SK-N-SH (cell line): ENCODE results near the gene HGS. TPM values are rescaled to one million over a fixed set of nuclear protein-coding genes. Genes with fewer than 3 reads are reported as not detected.
A peak's percentile ranks its signal among the peaks of the same experiment; 100 is the strongest.

ENCODE experiments used
- CTCF ChIA-PET: fragments of 300-600, 350-600 bp; formaldehyde crosslinking; extraction: SDS; loops from one replicate; lab custom pipeline; 2021; lab: Yijun Ruan, JAX
- POLR2A ChIA-PET: fragments of 350-600 bp; sonication (Branson Sonifier 250); formaldehyde crosslinking; extraction: SDS; loops from one replicate; lab custom pipeline; 2020; ENCODE audit warnings: antibody characterized with exemption, inconsistent platforms; lab: Yijun Ruan, JAX
- DNase-seq: peaks from one replicate; pipeline ENCODE4 v3.0.0; 2012
- H2AFZ ChIP-seq: fragments of 200-600 bp; sonication (generic); 2 replicates; pipeline ENCODE4 v1.8.1; 2016; ENCODE audit warnings: antibody characterized with exemption, mild to moderate bottlenecking, low read depth
- H3F3A ChIP-seq: fragments of 200-600 bp; sonication (generic); replicated peaks from 2 replicates; pipeline ENCODE3; 2016; ENCODE audit warnings: antibody characterized with exemption, mild to moderate bottlenecking; ENCODE audit not compliant: insufficient read depth
- H3K27ac ChIP-seq, 2 experiments: fragments of 200-500 bp in 1 of 2; fragments of 200-600 bp in 1 of 2; sonication (Bioruptor generic) in 1 of 2; sonication (generic), shearing (Covaris generic) in 1 of 2; 2 replicates each; pipeline versions ENCODE4 v1.5.1 to v1.6.1; 2014 to 2016; ENCODE audit warnings: low read depth in 2 of 2, inconsistent platforms in 1 of 2, low read length in 1 of 2, mild to moderate bottlenecking in 1 of 2, mixed read lengths in 1 of 2
- H3K27me3 ChIP-seq: fragments of 200-600 bp; sonication (generic), shearing (Covaris generic); 2 replicates; pipeline ENCODE4 v1.6.1; 2016; ENCODE audit warnings: mixed run types; ENCODE audit not compliant: insufficient read depth
- H3K36me3 ChIP-seq, 2 experiments: fragments of 200-500 bp in 1 of 2; fragments of 200-600 bp in 1 of 2; sonication (Bioruptor generic) in 1 of 2; sonication (generic) in 1 of 2; replicated peaks in 1 of 2; 2 replicates each; pipeline versions ENCODE3 to v1.5.1; 2014 to 2016; ENCODE audit warnings: low read length in 1 of 2, mild to moderate bottlenecking in 1 of 2; ENCODE audit not compliant: insufficient read depth in 2 of 2, control insufficient read depth in 1 of 2
- H3K4me1 ChIP-seq, 2 experiments: fragments of 200-500 bp in 1 of 2; fragments of 200-600 bp in 1 of 2; sonication (Bioruptor generic) in 1 of 2; sonication (generic), shearing (Covaris generic) in 1 of 2; 2 replicates each; pipeline versions ENCODE4 v1.5.1 to v1.6.1; 2014 to 2016; ENCODE audit warnings: low read depth in 1 of 2, low read length in 1 of 2, mixed run types in 1 of 2; ENCODE audit not compliant: insufficient read depth in 2 of 2, control insufficient read depth in 1 of 2
- H3K4me2 ChIP-seq: fragments of 200-600 bp; sonication (generic), shearing (Covaris generic); 2 replicates; pipeline ENCODE4 v1.6.1; 2017; ENCODE audit warnings: mixed run types
- H3K4me3 ChIP-seq, 2 experiments: fragments of 200-500 bp in 1 of 2; fragments of 200-600 bp in 1 of 2; sonication (Bioruptor generic) in 1 of 2; sonication (generic), shearing (Covaris generic) in 1 of 2; 2 replicates each; pipeline versions ENCODE4 v1.5.1 to v1.8.1; 2014 to 2016; ENCODE audit warnings: low read depth in 2 of 2, inconsistent platforms in 1 of 2, low read length in 1 of 2, mild to moderate bottlenecking in 1 of 2, mixed read lengths in 1 of 2, moderate library complexity in 1 of 2
- H3K79me2 ChIP-seq: fragments of 200-600 bp; sonication (generic); 2 replicates; pipeline ENCODE4 v1.8.1; 2017; ENCODE audit warnings: mild to moderate bottlenecking; ENCODE audit not compliant: insufficient read depth
- H3K9ac ChIP-seq: fragments of 200-600 bp; sonication (generic); 2 replicates; pipeline ENCODE4 v1.6.1; 2017; ENCODE audit warnings: mixed run types
- H3K9me2 ChIP-seq: fragments of 200-600 bp; sonication (generic); 2 replicates; pipeline ENCODE4 v1.6.1; 2017; ENCODE audit warnings: mixed run types
- H3K9me3 ChIP-seq: fragments of 200-600 bp; sonication (generic); 2 replicates; pipeline ENCODE4 v1.6.1; 2017; ENCODE audit warnings: mixed run types, mild to moderate bottlenecking, moderate library complexity
- H4K20me1 ChIP-seq: fragments of 200-600 bp; sonication (generic); 2 replicates; pipeline ENCODE4 v1.6.1; 2017; ENCODE audit warnings: mild to moderate bottlenecking, mixed run types; ENCODE audit not compliant: insufficient read depth
- EZH2phosphoT487 ChIP-seq: fragments of 200-600 bp; sonication (generic); IDR thresholded peaks from 2 replicates; pipeline ENCODE4 v1.6.1; 2017; ENCODE audit warnings: low read depth, mixed run types, mild to moderate bottlenecking, antibody characterized with exemption, moderate library complexity, borderline replicate concordance
- IRF3 ChIP-seq: fragments of 150-350 bp; IDR thresholded peaks from 2 replicates; pipeline ENCODE4 v1.6.1; 2016; ENCODE audit warnings: mild to moderate bottlenecking, low read depth, low read length
- MEF2A ChIP-seq: IDR thresholded peaks from 2 replicates; pipeline ENCODE4 v1.4.0; 2012; ENCODE audit warnings: low read depth, borderline replicate concordance
- PBX3 ChIP-seq: IDR thresholded peaks from 2 replicates; pipeline ENCODE4; 2012
- RCOR1 ChIP-seq: fragments of 150-350 bp; IDR thresholded peaks from 2 replicates; pipeline ENCODE4 v1.6.1; 2017; ENCODE audit warnings: antibody characterized with exemption, low read length
- RFX5 ChIP-seq: IDR thresholded peaks from 2 replicates; pipeline ENCODE4 v1.6.1; 2012; ENCODE audit warnings: mild to moderate bottlenecking, improper control_type of control experiment, low read length
- TAF1 ChIP-seq: IDR thresholded peaks from 2 replicates; pipeline ENCODE4 v1.6.1; 2012; ENCODE audit warnings: low read depth, mild to moderate bottlenecking, low read length, moderate library complexity, borderline replicate concordance
- YY1 ChIP-seq: IDR thresholded peaks from 2 replicates; pipeline ENCODE4 v1.4.0; 2012; ENCODE audit warnings: low read depth, mild to moderate bottlenecking
- ZBTB33 ChIP-seq: IDR thresholded peaks from 2 replicates; pipeline ENCODE4 v1.4.0; 2012; ENCODE audit warnings: low read depth, borderline replicate concordance
- WGBS: methylation state at CpG from one replicate; pipeline ENCODE4 v1.1.6; 2017; ENCODE audit warnings: low lambda C conversion rate; 5-methylcytosine and 5-hydroxymethylcytosine counted together
- polyA plus RNA-seq, 3 experiments: library from polyadenylated mRNA; depleted of rRNA; stranded (reverse); fragments of >200 nt; gene quantifications; 2 replicates each; pipeline ENCODE4 v1.2.3, GENCODE V29; 2012

Gene HGS
- polyA plus RNA-seq, 1 of the 3 experiments (the other 2 are of a cell fraction) = 192 TPM

- TF ChIP-seq PBX3 (peak; percentile 65), IRF3 (peak; percentile 96), RFX5 (peak; percentile 73), ZBTB33 (peak; percentile 59; the same call in 1 of the 2 replicates)
These were observed at the start of gene HGS, which contains the start of gene ARL16 (continued) for GRCh38 chr17:81683584-81684441.

GRCh38 chr17:81635431-81635830, 48.4 kb upstream of the HGS start:
- no peak for TF ChIP-seq EZH2phosphoT487
- TF ChIP-seq TAF1 = no peak
- TF ChIP-seq MEF2A = no peak
- no peak for TF ChIP-seq RCOR1
- TF ChIP-seq YY1 = no peak
- TF ChIP-seq RFX5 = no peak
- H3K4me2 ChIP-seq = peak overlapping the region; percentile 88
- peak overlapping the region; percentile 65 to 79; a peak in 3 of 4 replicates for H3K4me3 ChIP-seq
- POLR2A ChIA-PET = no interaction called here
- H4K20me1 ChIP-seq = peaks cover 61% of the 10 kb centered on the region
- 96% methylated on average over 5 of the region's 5 CpGs for whole genome bisulfite sequencing
- no peaks in the 10 kb centered on the region for H3K27me3 ChIP-seq
- H3F3A ChIP-seq = peaks cover 10% of the 10 kb centered on the region
- peak overlapping the region in 1 of 2 experiments; percentile 92; a peak in 1 of 4 replicates for H3K27ac ChIP-seq
- H2AFZ ChIP-seq = no peak overlapping the region
- H3K36me3 ChIP-seq = peaks cover 0 to 24% of the 10 kb centered on the region in 2 experiments
- no peaks in the 10 kb centered on the region for H3K9me2 ChIP-seq
- peak overlapping the region; percentile 99 for H3K9ac ChIP-seq
- H3K79me2 ChIP-seq = peaks cover 73% of the 10 kb centered on the region
- no peak for DNase-seq
- peaks cover 7 to 17% of the 10 kb centered on the region in 2 experiments; a peak in 3 of 4 replicates for H3K4me1 ChIP-seq
- CTCF ChIA-PET = interaction anchor here (1.2 kb wide), 1 partner anchor 28 kb away, joined by 3 read pairs; no protein-coding TSS in a partner anchor
- no peaks in the 10 kb centered on the region for H3K9me3 ChIP-seq
